Middle frontal gyrus (tissue), 1 donor: Measurements from ENCODE around the gene ACP7.

ENCODE experiments used
- DNase-seq: peaks from one replicate; pipeline ENCODE4 v3.0.0-alpha.2; 2015; ENCODE audit warnings: low spot score; ENCODE audit errors: extremely low spot score

Gene ACP7

GRCh38 chr19:39146686-39147450 is 62.7 kb downstream of the ACP7 start:
- no peak for DNase-seq

- no peak for DNase-seq
Measured at GRCh38 chr19:39147480-39147879, 63.3 kb downstream of the ACP7 start.

GRCh38 chr19:39148939-39149529 is 64.9 kb downstream of the ACP7 start:
- no peak for DNase-seq

GRCh38 chr19:39150235-39150634 is 66.1 kb downstream of the ACP7 start:
- DNase-seq = no peak

GRCh38 chr19:39150807-39151600 is 66.8 kb downstream of the ACP7 start:
- DNase-seq = no peak

GRCh38 chr19:39152066-39152465 is 67.9 kb downstream of the ACP7 start:
- DNase-seq = no peak

- no peak for DNase-seq
Measured at GRCh38 chr19:39154100-39154628, 70.0 kb downstream of the ACP7 start.

GRCh38 chr19:39154629-39155100 is 70.5 kb downstream of the ACP7 start:
- no peak for DNase-seq

- DNase-seq = no peak
Measured at GRCh38 chr19:39155114-39155700, 71.0 kb downstream of the ACP7 start.

- no peak for DNase-seq
Measured at GRCh38 chr19:39155741-39156140, 71.6 kb downstream of the ACP7 start.

- no peak for DNase-seq
Measured at GRCh38 chr19:39156326-39157230, 72.4 kb downstream of the ACP7 start.

GRCh38 chr19:39157275-39157996 is 73.3 kb downstream of the ACP7 start:
- no peak for DNase-seq

GRCh38 chr19:39157997-39158389 is 73.8 kb downstream of the ACP7 start:
- DNase-seq = no peak

GRCh38 chr19:39158646-39159260 is 74.6 kb downstream of the ACP7 start:
- DNase-seq = no peak

GRCh38 chr19:39160523-39160861 is 76.3 kb downstream of the ACP7 start:
- DNase-seq = no peak
